PC-3 (cell line): ENCODE measurements around the gene GPR21. TPM values are rescaled to one million over a fixed set of nuclear protein-coding genes. Genes with fewer than 3 reads are reported as not detected.

Experiments
- ATAC-seq: fragments of 200-7000 bp; cut with Tn5 transposase; 2 replicates; pipeline ENCODE4 v1.9.1; 2020; ENCODE audit warnings: mild to moderate bottlenecking, moderate library complexity
- BruUV-seq: library from RNA; stranded (reverse); fragments of 400-500 nt; replicated peaks from 2 replicates; lab custom pipeline; 2021; lab: Mats Ljungman, UMichigan
- CTCF ChIA-PET: fragments of 300-600 bp; sonication (Branson Sonifier 250); formaldehyde crosslinking; loops from one replicate; lab custom pipeline; 2022; ENCODE audit warnings: antibody characterized with exemption; lab: Charles Lee
- POLR2A ChIA-PET: fragments of 300-600 bp; sonication (Branson Sonifier 250); formaldehyde crosslinking; loops from one replicate; lab custom pipeline; 2022; ENCODE audit warnings: antibody characterized with exemption; ENCODE audit not compliant: unreplicated experiment; lab: Charles Lee
- DNase-seq: peaks from one replicate; pipeline ENCODE4 v3.0.0-alpha.2; 2015
- H2AFZ ChIP-seq: fragments of 300-600 bp; sonication (generic); 2 replicates; pipeline ENCODE4 v1.6.0; 2016; ENCODE audit warnings: antibody characterized with exemption, low read length
- H3F3A ChIP-seq: fragments of 300-600 bp; sonication (generic); one replicate; pipeline ENCODE4 v1.6.0; 2017; ENCODE audit warnings: antibody characterized with exemption, low read length, control low read depth, mild to moderate bottlenecking; ENCODE audit not compliant: unreplicated experiment
- H3K27ac ChIP-seq: fragments of 300-600 bp; sonication (generic); 2 replicates; pipeline ENCODE4 v1.5.1; 2016; ENCODE audit warnings: mild to moderate bottlenecking, low read length
- H3K27me3 ChIP-seq: fragments of 300-600 bp; sonication (generic); 2 replicates; pipeline ENCODE4 v1.6.1; 2016; ENCODE audit warnings: low read length, mixed read lengths
- H3K36me3 ChIP-seq: fragments of 300-600 bp; sonication (generic); 2 replicates; pipeline ENCODE4 v1.6.1; 2016; ENCODE audit warnings: low read depth, mixed run types, low read length, mixed read lengths
- H3K4me1 ChIP-seq: fragments of 300-600 bp; sonication (generic); 2 replicates; pipeline ENCODE4 v1.5.1; 2016; ENCODE audit warnings: low read length; ENCODE audit not compliant: insufficient read depth
- H3K4me2 ChIP-seq: fragments of 300-600 bp; sonication (generic); 2 replicates; pipeline ENCODE4 v1.6.0; 2016; ENCODE audit warnings: low read length
- H3K4me3 ChIP-seq: fragments of 300-600 bp; sonication (generic); 2 replicates; pipeline ENCODE4 v1.5.1; 2016; ENCODE audit warnings: mild to moderate bottlenecking, low read length, mixed read lengths
- H3K79me2 ChIP-seq: fragments of 300-600 bp; sonication (generic); 2 replicates; pipeline ENCODE4 v1.6.1; 2017; ENCODE audit warnings: low read length, mixed read lengths
- H3K9ac ChIP-seq: fragments of 300-600 bp; sonication (generic); 2 replicates; pipeline ENCODE4 v1.6.0; 2016; ENCODE audit warnings: mild to moderate bottlenecking, low read length
- H3K9me2 ChIP-seq: fragments of 300-600 bp; sonication (generic); replicated peaks from 2 replicates; pipeline ENCODE4 v1.6.1; 2016; ENCODE audit warnings: mixed run types, low read length, mixed read lengths
- H3K9me3 ChIP-seq: fragments of 300-600 bp; sonication (generic); 2 replicates; pipeline ENCODE4 v1.6.1; 2016; ENCODE audit warnings: low read length, mixed read lengths
- H4K20me1 ChIP-seq: fragments of 300-600 bp; sonication (generic); 2 replicates; pipeline ENCODE4 v1.6.1; 2016; ENCODE audit warnings: low read length, mixed read lengths
- EZH2 ChIP-seq: fragments of 300-600 bp; sonication (generic); IDR thresholded peaks from one replicate; pipeline ENCODE4 v1.6.1; 2017; ENCODE audit warnings: antibody characterized with exemption, mild to moderate bottlenecking, low read length; ENCODE audit not compliant: unreplicated experiment
- EZH2phosphoT487 ChIP-seq: fragments of 300-600 bp; sonication (generic); IDR thresholded peaks from 2 replicates; pipeline ENCODE4 v1.6.1; 2018; ENCODE audit warnings: mild to moderate bottlenecking, antibody characterized with exemption, low read length, borderline replicate concordance
- intact Hi-C: fragments of 100-400 bp; cut with micrococcal nuclease; formaldehyde crosslinking; loops from 2 replicates; pipeline ENCODE4 v1.9.0; 2023
- total RNA-seq: library from RNA; depleted of rRNA; stranded (reverse); fragments of >200 nt; gene quantifications from 2 replicates; pipeline ENCODE4 v1.2.3, GENCODE V29; 2014
- TF ChIP-seq, protein P1 (sequence below): fragments of 300-600 bp; sonication (generic); conservative IDR thresholded peaks from 2 replicates; pipeline ENCODE4 v1.5.1; 2017; ENCODE audit warnings: antibody characterized with exemption, low read depth, mild to moderate bottlenecking, low read length

GPR21 gene
- total RNA-seq, 1 experiment from 2014 or later, result 0.15 TPM

DNA sequence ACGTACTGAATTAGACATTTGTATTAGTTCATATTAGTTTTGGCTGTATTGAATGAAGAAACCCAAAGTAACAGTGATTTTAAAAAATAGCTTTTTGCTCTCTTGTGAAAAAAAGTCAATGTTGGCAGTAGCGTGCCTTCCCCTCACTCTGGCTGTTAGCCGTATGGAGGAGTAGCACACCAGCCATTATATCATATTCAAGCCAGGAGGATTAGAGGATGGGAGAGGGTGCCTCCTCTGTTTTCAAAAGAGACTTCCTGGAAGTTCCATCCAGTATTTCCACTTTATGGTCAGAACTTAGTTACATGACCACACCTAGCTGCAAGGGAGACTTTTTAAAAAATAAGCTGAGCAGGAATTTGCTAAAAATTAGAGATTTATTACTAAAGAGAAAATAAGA lies 41.2 kb downstream of the GPR21 start:
- ATAC-seq (no peak), DNase-seq (no peak)
- BruUV-seq, result no TSS peak
- H3K4me1 ChIP-seq, result no peaks in the 10 kb centered on the region
- H3K9me2 ChIP-seq, result no peaks in the 10 kb centered on the region
- no peak overlapping the region for H3K4me3 ChIP-seq
- no peaks in the 10 kb centered on the region for H3K9me3 ChIP-seq
- H3K36me3 ChIP-seq, result no peaks in the 10 kb centered on the region; the same call in 1 of the 2 replicates
- CTCF ChIA-PET, result no interaction called here
- no peaks in the 10 kb centered on the region for H3K27me3 ChIP-seq
- TF ChIP-seq EZH2 (no peak), EZH2phosphoT487 (no peak)
- TF ChIP-seq, protein P1, sequence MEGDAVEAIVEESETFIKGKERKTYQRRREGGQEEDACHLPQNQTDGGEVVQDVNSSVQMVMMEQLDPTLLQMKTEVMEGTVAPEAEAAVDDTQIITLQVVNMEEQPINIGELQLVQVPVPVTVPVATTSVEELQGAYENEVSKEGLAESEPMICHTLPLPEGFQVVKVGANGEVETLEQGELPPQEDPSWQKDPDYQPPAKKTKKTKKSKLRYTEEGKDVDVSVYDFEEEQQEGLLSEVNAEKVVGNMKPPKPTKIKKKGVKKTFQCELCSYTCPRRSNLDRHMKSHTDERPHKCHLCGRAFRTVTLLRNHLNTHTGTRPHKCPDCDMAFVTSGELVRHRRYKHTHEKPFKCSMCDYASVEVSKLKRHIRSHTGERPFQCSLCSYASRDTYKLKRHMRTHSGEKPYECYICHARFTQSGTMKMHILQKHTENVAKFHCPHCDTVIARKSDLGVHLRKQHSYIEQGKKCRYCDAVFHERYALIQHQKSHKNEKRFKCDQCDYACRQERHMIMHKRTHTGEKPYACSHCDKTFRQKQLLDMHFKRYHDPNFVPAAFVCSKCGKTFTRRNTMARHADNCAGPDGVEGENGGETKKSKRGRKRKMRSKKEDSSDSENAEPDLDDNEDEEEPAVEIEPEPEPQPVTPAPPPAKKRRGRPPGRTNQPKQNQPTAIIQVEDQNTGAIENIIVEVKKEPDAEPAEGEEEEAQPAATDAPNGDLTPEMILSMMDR, result no peak
- H4K20me1 ChIP-seq, result no peaks in the 10 kb centered on the region
- H3K9ac ChIP-seq, result no peak overlapping the region
- POLR2A ChIA-PET, result no interaction called here
- intact Hi-C loops, result no loop called here
- no peak overlapping the region for H3K27ac ChIP-seq
- no peak overlapping the region for H2AFZ ChIP-seq
- no peak overlapping the region for H3K4me2 ChIP-seq
- no peaks in the 10 kb centered on the region for H3K79me2 ChIP-seq
- no peaks in the 10 kb centered on the region for H3F3A ChIP-seq

DNA sequence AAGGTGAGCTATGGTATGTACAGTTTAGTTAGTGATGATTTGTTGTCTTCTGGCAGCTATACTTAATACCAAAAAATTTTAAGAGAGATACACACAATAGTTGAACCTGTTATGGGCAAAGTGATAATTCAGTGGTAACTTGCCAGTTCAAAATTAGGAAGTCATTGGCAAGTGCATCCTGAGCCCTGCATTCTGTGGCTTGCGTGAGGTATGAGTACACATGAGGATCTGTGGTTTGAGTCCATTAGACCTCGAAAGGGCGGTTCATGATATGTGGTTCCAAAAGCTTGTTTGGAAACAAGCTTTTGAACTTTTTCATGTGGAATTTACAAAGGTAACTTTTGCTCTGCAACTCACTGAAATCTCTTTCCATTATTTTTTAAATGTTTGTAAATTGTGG lies 47.0 kb downstream of the GPR21 start:
- H4K20me1 ChIP-seq, result no peaks in the 10 kb centered on the region
- ATAC-seq (no peak), DNase-seq (no peak)
- no peaks in the 10 kb centered on the region; the same call in 1 of the 2 replicates for H3K36me3 ChIP-seq
- no peak overlapping the region for H3K27ac ChIP-seq
- intact Hi-C loops, result no loop called here
- POLR2A ChIA-PET, result no interaction called here
- H2AFZ ChIP-seq, result no peak overlapping the region
- no peaks in the 10 kb centered on the region for H3K4me1 ChIP-seq
- H3F3A ChIP-seq, result no peaks in the 10 kb centered on the region
- no peak overlapping the region for H3K9ac ChIP-seq
- no peak overlapping the region for H3K4me3 ChIP-seq
- CTCF ChIA-PET, result no interaction called here
- no peaks in the 10 kb centered on the region for H3K27me3 ChIP-seq
- TF ChIP-seq EZH2phosphoT487 (no peak), EZH2 (no peak)
- TF ChIP-seq, protein P1, result no peak
- H3K9me3 ChIP-seq, result no peaks in the 10 kb centered on the region
- H3K79me2 ChIP-seq, result no peaks in the 10 kb centered on the region
- no peaks in the 10 kb centered on the region for H3K9me2 ChIP-seq
- no peak overlapping the region for H3K4me2 ChIP-seq
- no TSS peak for BruUV-seq

DNA sequence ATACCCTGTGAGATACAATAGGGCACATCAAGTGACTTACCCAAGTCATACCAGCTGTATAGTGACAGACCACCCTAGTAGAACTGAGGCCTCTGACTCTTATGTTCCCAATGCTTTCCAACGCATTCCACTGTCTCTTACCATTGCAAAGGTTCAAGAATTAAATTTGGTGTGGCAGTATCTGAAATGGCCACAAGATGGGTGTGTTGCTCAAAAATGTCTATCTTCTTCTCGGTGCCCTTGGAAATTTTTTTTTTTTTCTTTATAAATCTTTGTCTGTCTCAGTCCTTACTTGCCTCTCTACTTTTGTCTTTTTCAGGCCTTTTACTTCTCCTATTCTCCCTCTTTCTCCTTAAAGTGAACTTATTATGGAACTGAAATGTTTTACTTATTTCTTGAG lies 48.4 kb downstream of the GPR21 start:
- H3K9me2 ChIP-seq, result no peaks in the 10 kb centered on the region
- ChIA-PET POLR2A (no interaction called here), CTCF (no interaction called here)
- no peaks in the 10 kb centered on the region for H3K9me3 ChIP-seq
- H3K9ac ChIP-seq, result no peak overlapping the region
- H3K79me2 ChIP-seq, result no peaks in the 10 kb centered on the region
- peaks cover under 1% of the 10 kb centered on the region; the same call in 1 of the 2 replicates for H3K4me1 ChIP-seq
- intact Hi-C loops, result loop anchor here (2.0 kb wide), 1 partner anchor 267 kb away; no protein-coding TSS in a partner anchor
- BruUV-seq, result no TSS peak
- no peak overlapping the region for H3K27ac ChIP-seq
- H3F3A ChIP-seq, result no peaks in the 10 kb centered on the region
- no peak overlapping the region for H3K4me2 ChIP-seq
- DNase-seq (peak; percentile 42), ATAC-seq (no peak; the same call in 1 of the 2 replicates)
- H3K36me3 ChIP-seq, result no peaks in the 10 kb centered on the region; the same call in 1 of the 2 replicates
- no peak overlapping the region for H2AFZ ChIP-seq
- no peak overlapping the region for H3K4me3 ChIP-seq
- no peaks in the 10 kb centered on the region for H4K20me1 ChIP-seq
- no peaks in the 10 kb centered on the region for H3K27me3 ChIP-seq
- TF ChIP-seq, protein P1, result peak; percentile 65
- TF ChIP-seq EZH2phosphoT487, result no peak
- TF ChIP-seq EZH2, result no peak
